T47D (cell line): ENCODE measurements around the gene GDI2.
"Not testable (repeated sequence)": the region's sequence is repeated elsewhere in the genome, so short reads cannot be mapped to it uniquely, and the experiment has no call there.

Experiments used
- DNase-seq, 2 experiments: peaks; one replicate each; pipeline versions ENCODE4 v3.0.0 to v3.0.0-alpha.2; 2011 to 2012; ENCODE audit warnings: low read depth in 1 of 2, low spot score in 1 of 2
- JUND ChIP-seq: IDR thresholded peaks from 2 replicates; pipeline ENCODE4 v1.6.1; 2012; ENCODE audit warnings: low read depth
- in situ Hi-C: cut with HindIII; loops from 2 replicates; pipeline ENCODE4 v1.10.0; 2016; ENCODE audit warnings: low sequenced_read_pairs, low pct_unique_long_range_greater_than_20kb

Gene GDI2

GRCh38 chr10:5835446-5836095 lies 22.3 kb upstream of the GDI2 start:
- DNase-seq: no peak
- no peak for TF ChIP-seq JUND
- in situ Hi-C loops: no loop called here

GRCh38 chr10:5833814-5834213 lies 20.6 kb upstream of the GDI2 start:
- DNase-seq: no peak
- in situ Hi-C loops: no loop called here
- TF ChIP-seq JUND: no peak

GRCh38 chr10:5832946-5833345 lies 19.7 kb upstream of the GDI2 start:
- no peak for TF ChIP-seq JUND
- in situ Hi-C loops: no loop called here
- DNase-seq: peak; percentile 74 to 94

- TF ChIP-seq JUND: no peak
- in situ Hi-C loops: no loop called here
These were observed 18.2 kb upstream of the GDI2 start for GRCh38 chr10:5831446-5831782.

GRCh38 chr10:5830629-5831445 lies 17.6 kb upstream of the GDI2 start:
- DNase-seq: no peak
- no peak for TF ChIP-seq JUND
- in situ Hi-C loops: no loop called here

More at GRCh38 chr10:5831446-5831782, 18.2 kb upstream of the GDI2 start:
- DNase-seq: no peak

GRCh38 chr10:5829267-5829666 lies 16.0 kb upstream of the GDI2 start:
- TF ChIP-seq JUND: no peak
- in situ Hi-C loops: no loop called here

GRCh38 chr10:5828725-5829124 lies 15.5 kb upstream of the GDI2 start:
- no peak for DNase-seq
- TF ChIP-seq JUND: no peak
- in situ Hi-C loops: no loop called here

More at GRCh38 chr10:5829267-5829666, 16.0 kb upstream of the GDI2 start:
- no peak for DNase-seq

GRCh38 chr10:5827841-5828240 lies 14.6 kb upstream of the GDI2 start:
- in situ Hi-C loops: no loop called here
- TF ChIP-seq JUND: no peak
- DNase-seq: no peak

DNA sequence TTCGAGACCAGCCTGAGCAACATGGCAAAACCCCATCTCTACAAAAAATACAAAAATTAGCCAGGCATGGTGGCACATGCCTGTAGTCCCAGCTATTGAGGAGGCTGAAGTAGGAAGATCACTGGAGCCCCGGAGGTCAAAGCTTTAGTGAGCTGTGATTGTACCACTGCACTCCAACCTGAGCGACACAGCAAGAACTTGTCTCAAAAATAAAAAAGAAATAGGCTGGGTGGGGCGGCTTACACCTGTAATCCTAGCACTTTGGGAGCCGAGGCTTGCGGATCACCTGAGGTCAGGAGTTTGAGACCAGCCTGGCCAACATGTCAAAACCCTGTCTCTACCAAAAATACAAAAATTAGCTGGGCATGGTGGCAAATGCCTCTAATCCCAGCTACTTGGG lies 13.3 kb upstream of the GDI2 start:
- DNase-seq, in situ Hi-C loops: not testable (repeated sequence)

GRCh38 chr10:5818894-5819293 lies 5.7 kb upstream of the GDI2 start:
- TF ChIP-seq JUND: no peak
- in situ Hi-C loops: no loop called here
- no peak for DNase-seq

GRCh38 chr10:5818048-5818331 lies 4.8 kb upstream of the GDI2 start:
- no peak for TF ChIP-seq JUND
- no peak for DNase-seq
- in situ Hi-C loops: no loop called here

- TF ChIP-seq JUND: no peak
- DNase-seq: no peak
- in situ Hi-C loops: no loop called here
These were observed 4.3 kb upstream of the GDI2 start for GRCh38 chr10:5817322-5818047.

GRCh38 chr10:5816170-5816569 lies 2.9 kb upstream of the GDI2 start:
- in situ Hi-C loops: no loop called here
- no peak for TF ChIP-seq JUND
- no peak for DNase-seq
